LNCAP (cell line): ENCODE measurements around the gene RSPRY1.

Source experiments
- CTCF ChIP-seq: fragments of 450-650 bp; IDR thresholded peaks from 2 replicates; pipeline ENCODE4 v1.5.1; 2017; ENCODE audit warnings: mild to moderate bottlenecking

RSPRY1 gene

GRCh38 chr16:57238682-57239081 is 52.6 kb downstream of the RSPRY1 start:
- no peak for TF ChIP-seq CTCF

- no peak for TF ChIP-seq CTCF
Observed at GRCh38 chr16:57239107-57239506, 53.0 kb downstream of the RSPRY1 start.

- TF ChIP-seq CTCF, result no peak
Observed at GRCh38 chr16:57240851-57241250, 54.7 kb downstream of the RSPRY1 start.

GRCh38 chr16:57242650-57243049 is 56.5 kb downstream of the RSPRY1 start:
- TF ChIP-seq CTCF, result no peak

- TF ChIP-seq CTCF, result no peak
Observed at GRCh38 chr16:57244463-57244766, 58.3 kb downstream of the RSPRY1 start.

- no peak for TF ChIP-seq CTCF
Observed at GRCh38 chr16:57244767-57245471, 58.8 kb downstream of the RSPRY1 start, which contains the start of gene ARL2BP. Gene ARL2BP, plus strand, starts transcription at chr16:57245259. Its CDS starts 109 bp downstream, at chr16:57245368.

GRCh38 chr16:57245472-57246113 is 59.5 kb downstream of the RSPRY1 start:
- no peak for TF ChIP-seq CTCF
